Measurements from ENCODE around the gene TBC1D1. TPM values are rescaled to one million over a fixed set of nuclear protein-coding genes. Genes with fewer than 3 reads are reported as not detected.

TBC1D1 gene
- total and polyA plus RNA-seq, 2 experiments from 2014 or later: 100.0 to 214 TPM

- TF ChIP-seq CTCF (IDR thresholded peaks at IDR 0.05; ENCODE audit: low read depth, low read length): no peak
- Histone ChIP-seq H3K4me1 (ENCODE audit: low read depth) (peaks cover 7% of the 10 kb centered on the region), H3K27ac (no peak overlapping the region), H3K4me3 (peak overlapping the region; percentile 72), H3K9me3 (ENCODE audit: low read depth) (no peaks in the 10 kb centered on the region), H3K27me3 (peaks cover 80% of the 10 kb centered on the region), H3K36me3 (no peaks in the 10 kb centered on the region)
- DNase-seq (ENCODE audit: low read depth in 1 of 2, low spot score in 1 of 2): peak; percentile 17 to 25
Measured at GRCh38 chr4:37889849-37890800, 759 bp upstream of the TBC1D1 start.

- TF ChIP-seq CTCF (IDR thresholded peaks at IDR 0.05; ENCODE audit: low read depth, low read length): no peak
- H3K27me3 ChIP-seq: peaks cover 89% of the 10 kb centered on the region
- peak; percentile 10 to 37 for DNase-seq (ENCODE audit: low read depth in 1 of 2, low spot score in 1 of 2)
Measured at GRCh38 chr4:37891260-37892159, 626 bp downstream of the TBC1D1 start.

GRCh38 chr4:37892641-37893040, 1.8 kb downstream of the TBC1D1 start:
- DNase-seq (ENCODE audit: low read depth in 1 of 2, low spot score in 1 of 2): no peak
- H3K27me3 ChIP-seq: peaks cover 89% of the 10 kb centered on the region
- H3K9me3 ChIP-seq (ENCODE audit: low read depth): no peaks in the 10 kb centered on the region
- no peaks in the 10 kb centered on the region for H3K36me3 ChIP-seq
- no peak overlapping the region for H3K4me3 ChIP-seq
- H3K4me1 ChIP-seq (ENCODE audit: low read depth): peaks cover 2% of the 10 kb centered on the region
- H3K27ac ChIP-seq: no peak overlapping the region
- TF ChIP-seq CTCF (IDR thresholded peaks at IDR 0.05; ENCODE audit: low read depth, low read length): no peak

More at GRCh38 chr4:37891260-37892159, 626 bp downstream of the TBC1D1 start:
- H3K27ac ChIP-seq: no peak overlapping the region
- peak overlapping the region; percentile 72 for H3K4me3 ChIP-seq
- H3K36me3 ChIP-seq: no peaks in the 10 kb centered on the region
- no peaks in the 10 kb centered on the region for H3K9me3 ChIP-seq (ENCODE audit: low read depth)
- H3K4me1 ChIP-seq (ENCODE audit: low read depth): peaks cover 2% of the 10 kb centered on the region

GRCh38 chr4:37893164-37893563, 2.3 kb downstream of the TBC1D1 start:
- no peaks in the 10 kb centered on the region for H3K36me3 ChIP-seq

More at GRCh38 chr4:37893164-37893563, 2.3 kb downstream of the TBC1D1 start:
- DNase-seq (ENCODE audit: low read depth in 1 of 2, low spot score in 1 of 2): no peak
- H3K4me3 ChIP-seq: no peak overlapping the region
- no peaks in the 10 kb centered on the region for H3K9me3 ChIP-seq (ENCODE audit: low read depth)
- H3K27ac ChIP-seq: no peak overlapping the region
- TF ChIP-seq CTCF (IDR thresholded peaks at IDR 0.05; ENCODE audit: low read depth, low read length): no peak
- H3K4me1 ChIP-seq (ENCODE audit: low read depth): peaks cover 2% of the 10 kb centered on the region
- peaks cover 84% of the 10 kb centered on the region for H3K27me3 ChIP-seq

Data from cardiac muscle cell (in vitro differentiated cells and primary cell).